Measurements from ENCODE around the gene USP17L29.
"Not testable (repeated sequence)": the region's sequence is repeated elsewhere in the genome, so short reads cannot be mapped to it uniquely, and the experiment has no call there.

DNA sequence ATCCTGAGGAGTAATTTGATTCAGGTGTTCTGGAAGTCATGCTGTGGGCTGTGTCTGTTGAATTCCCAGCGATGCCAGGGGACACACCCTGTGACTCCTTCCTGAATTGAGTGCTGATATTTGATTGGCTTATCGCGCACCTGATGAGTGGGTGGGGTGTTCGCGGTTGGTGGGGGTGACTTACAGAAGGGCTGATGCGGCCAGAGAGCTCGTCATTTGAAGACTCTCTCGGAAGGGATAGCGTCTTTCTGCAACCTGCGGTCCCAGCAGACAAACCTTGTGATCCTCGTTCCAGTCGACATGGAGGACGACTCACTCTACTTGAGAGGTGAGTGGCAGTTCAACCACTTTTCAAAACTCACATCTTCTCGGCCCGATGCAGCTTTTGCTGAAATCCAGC is 9.6 kb upstream of the USP17L29 start, which contains the start of gene USP17L27:
- not testable (repeated sequence) for TF ChIP-seq POLR2A (IDR thresholded peaks at IDR 0.05); POLR2AphosphoS5 (IDR thresholded peaks at IDR 0.05; ENCODE audit: insufficient read depth in 1 of 2, low read depth in 1 of 2)
- TF ChIP-seq, protein P1, sequence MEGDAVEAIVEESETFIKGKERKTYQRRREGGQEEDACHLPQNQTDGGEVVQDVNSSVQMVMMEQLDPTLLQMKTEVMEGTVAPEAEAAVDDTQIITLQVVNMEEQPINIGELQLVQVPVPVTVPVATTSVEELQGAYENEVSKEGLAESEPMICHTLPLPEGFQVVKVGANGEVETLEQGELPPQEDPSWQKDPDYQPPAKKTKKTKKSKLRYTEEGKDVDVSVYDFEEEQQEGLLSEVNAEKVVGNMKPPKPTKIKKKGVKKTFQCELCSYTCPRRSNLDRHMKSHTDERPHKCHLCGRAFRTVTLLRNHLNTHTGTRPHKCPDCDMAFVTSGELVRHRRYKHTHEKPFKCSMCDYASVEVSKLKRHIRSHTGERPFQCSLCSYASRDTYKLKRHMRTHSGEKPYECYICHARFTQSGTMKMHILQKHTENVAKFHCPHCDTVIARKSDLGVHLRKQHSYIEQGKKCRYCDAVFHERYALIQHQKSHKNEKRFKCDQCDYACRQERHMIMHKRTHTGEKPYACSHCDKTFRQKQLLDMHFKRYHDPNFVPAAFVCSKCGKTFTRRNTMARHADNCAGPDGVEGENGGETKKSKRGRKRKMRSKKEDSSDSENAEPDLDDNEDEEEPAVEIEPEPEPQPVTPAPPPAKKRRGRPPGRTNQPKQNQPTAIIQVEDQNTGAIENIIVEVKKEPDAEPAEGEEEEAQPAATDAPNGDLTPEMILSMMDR (IDR thresholded peaks at IDR 0.05) = not testable (repeated sequence)

Data from vagina (tissue), 2 donors.